HG03460 (cell line): ENCODE measurements around the gene DAB2IP.

Source experiments
- ATAC-seq: cut with Tn5 transposase; IDR thresholded peaks from one replicate; pipeline ENCODE4 v1.9.1; 2021; ENCODE audit not compliant: unreplicated experiment

Gene DAB2IP

GRCh38 chr9:121774715-121775613, 123.5 kb downstream of the DAB2IP start:
- no peak for ATAC-seq

- no peak for ATAC-seq
Observed at GRCh38 chr9:121776001-121776738, 124.7 kb downstream of the DAB2IP start.

- ATAC-seq, result no peak
Observed at GRCh38 chr9:121776739-121777637, 125.6 kb downstream of the DAB2IP start.

- no peak for ATAC-seq
Observed at GRCh38 chr9:121778252-121779225, 127.1 kb downstream of the DAB2IP start.

- no peak for ATAC-seq
Observed at GRCh38 chr9:121779381-121780117, 128.1 kb downstream of the DAB2IP start.

GRCh38 chr9:121780177-121781040, 129.0 kb downstream of the DAB2IP start:
- ATAC-seq, result no peak

GRCh38 chr9:121781145-121781548, 129.7 kb downstream of the DAB2IP start:
- ATAC-seq, result no peak

- no peak for ATAC-seq
Observed at GRCh38 chr9:121781701-121782464, 130.4 kb downstream of the DAB2IP start.

GRCh38 chr9:121782514-121783110, 131.2 kb downstream of the DAB2IP start:
- no peak for ATAC-seq

GRCh38 chr9:121783111-121783510, 131.7 kb downstream of the DAB2IP start:
- no peak for ATAC-seq

GRCh38 chr9:121783521-121784507, 132.4 kb downstream of the DAB2IP start:
- no peak for ATAC-seq

- no peak for ATAC-seq
Observed at GRCh38 chr9:121784731-121785411, 133.4 kb downstream of the DAB2IP start.

GRCh38 chr9:121785673-121786542, 134.5 kb downstream of the DAB2IP start:
- no peak for ATAC-seq

GRCh38 chr9:121786543-121786948, 135.1 kb downstream of the DAB2IP start:
- no peak for ATAC-seq
